GM18868 (cell line): ENCODE measurements around the gene ATP13A2.
"Not testable (repeated sequence)": the region's sequence is repeated elsewhere in the genome, so short reads cannot be mapped to it uniquely, and the experiment has no call there.

Experiments used
- ATAC-seq: cut with Tn5 transposase; IDR thresholded peaks from one replicate; pipeline ENCODE4 v1.9.1; 2021; ENCODE audit warnings: mild to moderate bottlenecking, moderate library complexity; ENCODE audit not compliant: unreplicated experiment

The ATP13A2 gene

GRCh38 chr1:16965486-16966067 is 46.2 kb downstream of the ATP13A2 start:
- no peak for ATAC-seq

DNA sequence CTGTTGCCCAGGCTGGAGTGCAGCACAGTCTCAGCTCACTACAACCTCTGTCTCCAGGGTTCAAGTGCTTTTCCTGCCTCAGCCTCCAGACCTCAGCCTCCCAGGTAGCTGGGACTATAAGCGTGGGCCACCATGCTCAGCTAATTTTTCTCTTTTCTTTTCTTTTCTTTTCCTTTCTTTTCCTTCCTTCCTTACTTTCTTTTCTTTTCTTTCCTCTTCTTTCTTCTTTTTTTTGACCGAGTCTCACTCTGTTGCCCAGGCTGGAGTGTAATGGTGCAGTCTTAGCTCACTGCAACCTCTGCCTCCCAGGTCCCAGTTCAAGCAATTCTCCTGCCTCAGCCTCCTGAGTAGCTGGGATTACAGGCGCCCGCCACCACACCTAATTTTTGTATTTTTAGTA is 47.6 kb downstream of the ATP13A2 start:
- not testable (repeated sequence) for ATAC-seq

DNA sequence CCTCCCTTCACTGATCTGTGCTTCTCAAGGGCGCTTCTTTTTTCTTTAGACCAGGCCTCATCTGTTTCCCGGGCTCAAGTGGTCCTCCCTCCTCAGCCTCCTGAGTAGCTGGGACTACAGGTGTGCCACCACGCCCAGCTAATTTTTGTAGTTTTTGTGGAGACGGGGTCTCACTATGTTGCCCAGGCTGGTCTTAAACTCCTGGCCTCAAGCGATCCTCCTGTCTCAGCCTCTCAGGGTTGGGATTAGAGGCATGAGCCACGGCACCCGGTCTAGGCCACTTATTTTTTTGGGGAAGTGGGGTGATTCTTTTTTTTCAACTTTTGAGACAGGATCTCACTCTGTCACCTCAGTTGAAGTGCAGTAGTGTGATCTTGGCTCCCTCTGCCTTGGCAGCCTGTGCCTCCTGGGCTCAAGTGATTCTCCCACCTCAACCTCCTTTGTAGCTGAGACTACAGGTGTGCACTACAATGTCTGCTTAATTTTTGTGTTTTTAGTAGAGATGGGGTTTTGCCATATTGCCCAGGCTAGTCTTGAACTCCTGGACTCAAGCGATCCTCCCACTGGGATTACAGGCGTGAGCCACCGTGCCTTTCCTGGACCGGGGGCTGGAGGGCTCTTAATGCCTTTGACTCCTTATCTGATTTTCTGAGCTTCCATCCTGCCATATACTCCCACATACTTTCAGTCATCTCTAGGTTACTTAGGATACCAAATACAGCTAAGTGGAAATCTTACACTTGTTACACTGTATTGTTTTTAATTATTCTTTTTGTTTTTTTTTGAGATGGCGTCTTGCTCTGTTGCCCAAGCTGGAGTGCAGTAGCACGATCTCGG is 50.2 kb downstream of the ATP13A2 start:
- no peak for ATAC-seq

DNA sequence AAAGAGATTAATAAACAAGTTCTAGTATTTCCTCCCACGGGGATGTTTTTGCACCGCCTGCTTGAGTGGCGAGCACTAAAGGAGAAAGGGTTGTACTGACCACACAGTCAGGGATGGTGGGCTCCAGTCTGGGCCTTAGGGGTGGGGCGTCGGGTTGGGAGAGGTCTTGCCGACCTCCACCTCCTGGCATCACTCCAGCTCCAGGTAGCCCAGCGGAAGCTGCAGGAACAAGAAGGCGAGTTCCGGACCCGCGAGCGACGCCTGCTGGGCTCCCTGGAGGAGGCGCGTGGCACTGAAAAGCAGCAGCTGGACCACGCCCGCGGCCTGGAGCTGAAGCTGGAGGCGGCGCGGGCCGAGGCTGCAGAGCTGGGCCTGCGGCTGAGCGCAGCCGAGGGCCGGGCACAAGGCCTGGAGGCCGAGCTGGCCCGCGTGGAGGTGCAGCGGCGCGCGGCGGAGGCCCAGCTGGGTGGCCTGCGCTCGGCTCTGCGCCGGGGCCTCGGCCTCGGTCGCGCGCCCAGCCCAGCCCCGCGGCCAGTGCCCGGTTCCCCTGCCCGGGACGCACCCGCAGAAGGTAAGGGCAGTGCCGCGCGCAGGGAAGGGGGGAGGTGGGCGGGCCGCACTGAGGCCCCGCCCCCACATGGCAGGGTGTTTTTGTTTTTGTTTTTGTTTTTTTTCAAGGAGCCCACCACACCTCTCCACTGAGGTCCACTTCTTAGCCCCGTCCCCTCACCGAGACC is 51.0 kb downstream of the ATP13A2 start:
- ATAC-seq: peak; percentile 59

DNA sequence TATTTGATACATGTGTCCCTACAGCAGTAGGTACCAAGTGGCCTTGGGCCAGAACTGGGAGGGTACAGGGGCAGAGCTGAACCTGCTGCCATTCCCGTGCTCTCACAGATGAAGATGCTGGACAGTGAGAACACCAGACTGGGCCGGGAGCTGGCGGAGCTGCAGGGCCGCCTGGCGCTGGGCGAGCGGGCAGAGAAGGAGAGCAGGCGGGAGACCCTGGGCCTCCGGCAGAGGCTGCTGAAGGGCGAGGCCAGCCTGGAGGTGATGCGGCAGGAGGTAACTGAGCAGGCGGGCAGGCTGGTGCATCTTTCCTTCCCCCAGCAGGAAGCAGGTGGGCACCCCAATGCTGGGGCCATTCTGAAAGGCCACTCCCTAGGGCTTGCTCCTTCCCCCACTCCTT is 53.3 kb downstream of the ATP13A2 start:
- ATAC-seq: no peak

- ATAC-seq: no peak
Measured at GRCh38 chr1:16957731-16958130, 54.0 kb downstream of the ATP13A2 start.

DNA sequence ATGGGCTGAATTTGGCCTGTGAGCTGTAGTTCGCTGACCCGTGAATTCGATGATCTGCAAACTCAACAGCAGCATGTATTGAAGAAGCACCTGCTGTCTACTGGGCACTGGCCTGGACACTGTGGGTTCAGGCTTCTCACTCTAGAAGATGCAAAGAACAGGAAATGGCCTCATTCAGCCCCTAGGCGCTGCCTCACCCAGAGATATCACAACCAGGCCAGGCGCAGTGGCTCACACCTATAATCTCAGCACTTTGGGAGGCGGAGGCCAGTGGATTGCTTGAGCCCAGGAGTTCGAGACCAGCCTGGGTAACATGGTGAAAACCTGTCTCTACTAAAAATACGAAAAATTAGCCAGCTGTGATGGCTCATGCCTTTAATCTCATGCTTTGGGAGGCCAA is 55.0 kb downstream of the ATP13A2 start:
- ATAC-seq: no peak

DNA sequence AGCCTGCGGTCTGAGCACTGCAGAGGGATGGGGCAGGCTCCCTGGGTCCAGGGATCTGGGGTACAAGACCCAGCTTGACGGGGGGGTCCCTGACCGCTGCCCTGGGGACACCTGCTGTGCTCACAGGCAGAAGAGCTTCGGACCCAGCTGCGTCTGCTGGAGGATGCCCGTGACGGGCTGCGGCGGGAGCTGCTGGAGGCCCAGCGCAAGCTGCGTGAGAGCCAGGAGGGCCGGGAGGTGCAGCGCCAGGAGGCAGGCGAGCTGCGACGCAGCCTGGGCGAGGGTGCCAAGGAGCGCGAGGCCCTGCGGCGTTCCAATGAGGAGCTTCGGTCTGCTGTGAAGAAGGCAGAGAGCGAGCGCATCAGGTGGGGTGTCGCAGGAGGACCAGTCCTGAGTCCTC is 56.5 kb downstream of the ATP13A2 start:
- ATAC-seq: no peak

DNA sequence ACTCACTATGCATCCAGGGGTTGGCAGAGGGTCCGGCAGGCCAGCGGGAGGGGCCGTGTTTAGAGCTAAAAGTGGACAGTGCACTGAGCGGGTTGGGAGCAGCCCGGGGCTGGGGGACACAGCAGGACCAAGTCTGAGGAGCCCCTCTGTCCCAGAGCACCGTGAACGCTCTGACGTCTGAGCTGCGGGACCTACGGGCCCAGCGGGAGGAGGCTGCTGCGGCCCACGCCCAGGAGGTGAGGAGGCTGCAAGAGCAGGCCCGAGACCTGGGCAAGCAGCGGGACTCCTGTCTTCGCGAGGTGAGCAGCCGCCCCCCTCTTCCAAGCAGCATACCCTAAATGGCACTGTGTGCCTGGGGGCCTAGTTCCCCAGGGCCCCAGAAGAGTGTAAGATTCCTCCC is 57.1 kb downstream of the ATP13A2 start:
- ATAC-seq: no peak

DNA sequence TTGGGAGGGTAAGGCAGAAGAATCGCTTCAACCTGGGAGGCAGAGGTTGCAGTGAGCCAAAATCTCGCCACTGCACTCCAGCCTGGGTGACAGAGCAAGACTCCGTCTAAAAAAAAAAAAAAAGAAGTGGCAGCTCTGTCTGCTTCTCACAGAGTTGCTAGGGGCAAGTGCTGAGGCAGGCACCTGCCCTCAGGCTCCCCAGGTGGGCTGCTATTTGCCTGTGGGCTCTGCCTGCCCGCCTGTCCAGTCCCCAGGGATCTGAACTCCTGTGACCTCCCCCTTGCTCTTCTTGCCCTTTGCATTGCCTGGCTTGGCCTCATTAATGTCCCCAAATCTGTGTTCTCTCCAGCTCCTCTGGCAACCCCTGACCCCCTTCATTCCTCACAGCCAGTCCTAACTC is 59.4 kb downstream of the ATP13A2 start:
- not testable (repeated sequence) for ATAC-seq

- not testable (repeated sequence) for ATAC-seq
Measured at GRCh38 chr1:16949026-16949425, 62.7 kb downstream of the ATP13A2 start.

DNA sequence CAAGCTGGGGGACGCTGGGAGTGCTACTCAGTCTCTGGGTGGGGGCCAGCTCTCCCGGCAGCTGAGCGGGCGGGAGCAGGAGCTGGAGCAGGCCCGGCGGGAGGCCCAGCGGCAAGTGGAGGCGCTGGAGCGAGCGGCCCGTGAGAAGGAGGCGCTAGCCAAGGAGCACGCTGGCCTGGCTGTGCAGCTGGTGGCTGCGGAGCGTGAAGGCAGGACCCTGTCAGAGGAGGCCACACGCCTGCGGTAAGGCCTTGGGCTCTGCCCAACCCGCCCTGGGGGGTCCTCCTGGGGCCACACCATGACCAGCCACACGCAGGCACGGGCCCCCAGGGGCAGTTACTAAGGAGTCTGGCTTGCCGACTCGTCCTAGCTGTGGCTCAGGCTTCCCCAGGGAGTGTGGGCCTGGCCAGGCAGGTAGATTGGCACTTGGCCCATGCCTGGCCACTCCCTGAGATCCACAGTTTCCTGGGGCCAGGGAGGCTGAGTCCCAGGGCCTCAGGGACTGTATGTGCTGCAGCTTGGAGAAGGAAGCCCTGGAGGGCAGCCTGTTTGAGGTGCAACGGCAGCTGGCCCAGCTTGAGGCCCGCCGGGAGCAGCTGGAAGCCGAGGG is 63.3 kb downstream of the ATP13A2 start:
- not testable (repeated sequence) for ATAC-seq

DNA sequence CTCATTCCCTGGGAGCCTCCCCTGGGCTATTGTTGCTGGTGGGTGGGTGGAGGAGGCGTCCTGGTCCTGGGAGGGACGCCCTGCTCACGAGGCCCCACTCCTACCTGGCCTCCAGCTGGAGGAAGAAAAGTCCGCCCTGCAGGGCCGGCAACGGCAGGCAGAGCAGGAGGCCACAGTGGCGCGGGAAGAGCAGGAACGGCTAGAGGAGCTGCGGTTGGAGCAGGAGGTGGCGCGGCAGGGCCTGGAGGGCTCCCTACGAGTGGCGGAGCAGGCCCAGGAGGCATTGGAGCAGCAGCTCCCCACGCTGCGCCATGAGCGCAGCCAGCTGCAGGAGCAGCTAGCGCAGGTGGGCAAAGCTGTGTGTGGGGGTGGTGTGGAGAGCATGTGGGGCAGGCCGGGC is 65.1 kb downstream of the ATP13A2 start:
- no peak for ATAC-seq

- not testable (repeated sequence) for ATAC-seq
Measured at GRCh38 chr1:16946185-16946584, 65.5 kb downstream of the ATP13A2 start.

DNA sequence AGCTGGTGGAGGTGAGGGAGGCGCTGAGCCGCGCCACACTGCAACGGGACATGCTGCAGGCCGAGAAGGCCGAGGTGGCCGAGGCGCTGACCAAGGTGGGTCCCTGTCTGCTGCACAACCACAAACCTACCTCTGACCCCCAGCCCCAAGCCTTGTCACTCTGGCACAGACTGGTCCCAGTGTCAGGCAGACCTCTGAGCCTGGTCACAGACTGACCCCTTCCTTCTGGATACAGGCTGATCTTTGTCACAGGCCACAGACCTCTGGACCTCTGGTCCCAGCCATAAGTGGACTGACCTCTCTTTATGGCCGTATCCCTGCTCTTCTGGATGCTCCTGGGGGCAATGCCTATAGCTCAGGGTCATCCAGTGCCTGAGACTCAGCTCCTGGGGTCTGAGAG is 66.2 kb downstream of the ATP13A2 start:
- ATAC-seq: not testable (repeated sequence)

GRCh38 chr1:16944038-16944437 is 67.7 kb downstream of the ATP13A2 start:
- ATAC-seq: no peak

DNA sequence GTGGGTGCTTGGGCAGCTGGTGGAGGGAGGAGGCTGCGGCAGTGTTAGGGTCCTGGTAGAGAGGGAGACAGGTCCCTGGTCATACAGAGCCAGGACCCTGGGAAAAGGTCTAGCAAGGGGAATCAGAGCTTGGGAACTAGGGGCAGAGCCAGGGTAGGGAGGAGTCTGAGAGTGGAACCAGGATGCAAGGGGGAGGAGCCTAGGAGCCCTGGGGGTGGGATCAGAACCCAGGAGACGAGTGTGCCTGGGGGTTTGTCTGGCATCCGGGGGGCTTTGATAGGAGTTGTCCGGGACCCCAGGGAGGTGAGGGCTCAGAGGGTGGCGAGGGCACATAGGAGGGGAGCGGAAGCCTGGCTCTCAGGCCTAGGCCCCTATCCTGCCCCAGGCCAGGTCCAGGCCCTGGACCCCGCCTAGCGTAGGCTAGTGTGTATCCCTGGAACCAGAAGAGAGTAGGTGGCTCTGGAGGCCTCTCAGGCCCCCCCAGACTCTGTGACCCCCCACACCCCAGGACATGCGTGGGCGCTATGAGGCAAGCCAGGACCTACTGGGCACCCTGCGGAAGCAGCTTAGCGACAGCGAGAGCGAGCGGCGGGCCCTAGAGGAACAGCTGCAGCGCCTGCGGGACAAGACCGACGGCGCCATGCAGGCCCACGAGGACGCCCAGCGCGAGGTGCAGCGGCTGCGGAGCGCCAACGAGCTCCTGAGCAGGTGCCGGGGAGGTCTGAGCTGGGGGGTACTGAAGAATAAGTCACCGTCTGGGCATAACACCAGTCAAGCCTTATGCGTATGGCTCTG is 72.1 kb downstream of the ATP13A2 start:
- ATAC-seq: not testable (repeated sequence)

- ATAC-seq: no peak
Measured at GRCh38 chr1:16938351-16939321, 73.1 kb downstream of the ATP13A2 start.

DNA sequence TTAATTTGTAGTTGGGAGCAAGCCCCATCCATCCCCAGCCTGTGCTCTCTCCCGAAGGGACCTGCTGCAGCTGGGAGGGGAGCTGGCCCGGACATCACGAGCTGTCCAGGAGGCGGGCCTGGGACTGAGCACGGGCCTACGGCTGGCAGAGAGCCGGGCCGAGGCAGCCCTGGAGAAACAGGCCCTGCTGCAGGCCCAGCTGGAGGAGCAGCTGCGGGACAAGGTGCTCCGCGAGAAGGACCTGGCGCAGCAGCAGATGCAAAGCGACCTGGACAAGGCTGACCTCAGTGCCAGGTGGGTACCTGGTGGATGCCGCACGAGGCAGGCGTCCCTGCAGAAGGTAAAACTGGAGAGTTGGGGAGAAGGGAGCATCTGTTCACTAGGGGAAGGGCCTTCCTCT is 75.1 kb downstream of the ATP13A2 start:
- not testable (repeated sequence) for ATAC-seq
